GM21528 (cell line): ENCODE measurements around the gene CEMIP.

Source experiments
- ATAC-seq: cut with Tn5 transposase; IDR thresholded peaks from one replicate; pipeline ENCODE4 v1.9.1; 2021; ENCODE audit warnings: mild to moderate bottlenecking, moderate library complexity; ENCODE audit not compliant: unreplicated experiment, low FRiP score

Gene CEMIP

GRCh38 chr15:80839764-80840130 lies 60.6 kb downstream of the CEMIP start:
- ATAC-seq: no peak

GRCh38 chr15:80840182-80841130 lies 61.3 kb downstream of the CEMIP start:
- ATAC-seq: no peak

DNA sequence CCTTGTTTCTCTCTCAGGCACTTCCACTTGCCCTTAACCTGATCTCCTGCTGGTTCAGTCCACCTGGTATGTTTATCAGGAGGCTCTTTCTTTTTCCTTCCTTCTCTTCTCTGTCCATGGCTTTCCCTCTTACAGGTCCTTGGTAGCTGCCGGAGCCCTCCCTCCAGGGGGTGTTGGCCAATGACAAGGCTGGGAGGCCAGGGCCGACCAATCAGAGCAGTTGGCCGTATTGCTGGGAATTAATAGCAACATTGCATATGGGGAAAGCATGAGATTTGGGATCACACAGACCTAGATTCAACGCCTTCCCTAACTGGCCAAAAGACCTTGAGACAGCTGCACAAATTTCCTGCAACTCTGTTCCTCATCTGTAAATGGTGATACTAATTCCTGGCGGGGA lies 62.4 kb downstream of the CEMIP start:
- no peak for ATAC-seq

- ATAC-seq: no peak
Observed at GRCh38 chr15:80844011-80844732, 65.0 kb downstream of the CEMIP start.

- ATAC-seq: no peak
Observed at GRCh38 chr15:80846031-80846815, 67.1 kb downstream of the CEMIP start.

- ATAC-seq: no peak
Observed at GRCh38 chr15:80849308-80849707, 70.1 kb downstream of the CEMIP start.

GRCh38 chr15:80850941-80851451 lies 71.8 kb downstream of the CEMIP start:
- ATAC-seq: no peak

- ATAC-seq: no peak
Observed at GRCh38 chr15:80852676-80853075, 73.5 kb downstream of the CEMIP start.

- ATAC-seq: no peak
Observed at GRCh38 chr15:80854104-80854503, 74.9 kb downstream of the CEMIP start.

GRCh38 chr15:80855206-80855605 lies 76.0 kb downstream of the CEMIP start:
- ATAC-seq: no peak

GRCh38 chr15:80856400-80856799 lies 77.2 kb downstream of the CEMIP start:
- ATAC-seq: no peak

- ATAC-seq: no peak
Observed at GRCh38 chr15:80856809-80857377, 77.7 kb downstream of the CEMIP start.

- ATAC-seq: no peak
Observed at GRCh38 chr15:80861731-80862170, 82.6 kb downstream of the CEMIP start.

DNA sequence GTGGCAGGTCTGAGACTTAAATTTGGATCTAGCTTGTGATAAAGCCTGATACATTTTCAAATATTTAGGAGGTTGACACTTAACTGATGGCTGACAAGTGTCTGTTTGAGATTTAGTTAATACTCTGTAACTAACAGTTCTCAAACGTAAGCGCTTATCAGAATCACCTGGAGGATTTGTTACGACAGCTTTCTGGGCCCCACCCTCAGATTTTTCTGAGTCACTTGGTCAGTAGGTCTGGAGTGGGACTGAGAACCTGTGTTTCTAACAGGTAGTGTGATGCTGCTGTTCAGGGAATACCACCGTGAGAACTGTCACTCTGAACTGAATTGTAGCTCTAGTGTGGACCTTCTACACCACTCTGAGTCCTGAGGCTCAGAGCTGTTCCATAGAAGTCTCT lies 85.5 kb downstream of the CEMIP start:
- ATAC-seq: no peak

DNA sequence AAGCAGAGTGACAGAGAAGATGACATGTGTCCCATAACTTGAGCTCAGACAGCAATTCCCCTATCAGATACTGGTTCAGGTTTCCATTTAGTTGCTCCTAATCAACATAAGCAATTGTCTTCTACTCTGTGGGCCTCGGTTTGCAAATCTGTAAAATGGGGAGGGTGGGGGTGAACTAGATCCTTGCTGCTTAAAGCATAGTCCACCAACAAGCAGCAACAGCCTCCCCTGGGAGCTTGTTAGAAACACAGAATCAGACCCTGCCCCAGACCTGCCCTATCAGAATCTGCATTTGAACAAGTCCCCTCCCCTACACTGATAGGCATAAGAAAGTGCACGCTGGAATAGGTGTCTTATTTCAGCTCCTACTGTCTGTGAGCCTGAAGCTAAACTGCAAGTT lies 87.8 kb downstream of the CEMIP start:
- ATAC-seq: no peak

GRCh38 chr15:80870366-80870765 lies 91.2 kb downstream of the CEMIP start:
- no peak for ATAC-seq

DNA sequence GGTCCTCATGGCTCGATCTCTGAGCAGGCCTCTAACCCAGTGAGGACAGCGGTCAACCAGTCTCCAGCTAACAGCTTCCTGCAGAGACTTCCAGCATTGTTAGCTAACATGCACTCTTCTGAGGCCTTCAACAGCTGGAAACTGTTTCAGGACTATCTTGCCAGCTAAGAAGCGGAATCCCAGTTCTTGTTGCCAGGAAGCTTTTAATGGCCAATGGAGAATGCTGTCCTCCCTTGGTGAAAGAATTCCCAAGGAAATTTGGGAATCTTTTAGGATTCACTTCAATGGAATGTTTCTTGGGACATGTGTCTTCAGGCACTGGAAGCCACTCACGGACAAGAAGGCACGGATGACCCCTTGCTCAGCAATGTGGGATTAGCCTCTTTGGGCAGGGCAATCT lies 91.7 kb downstream of the CEMIP start:
- ATAC-seq: no peak

DNA sequence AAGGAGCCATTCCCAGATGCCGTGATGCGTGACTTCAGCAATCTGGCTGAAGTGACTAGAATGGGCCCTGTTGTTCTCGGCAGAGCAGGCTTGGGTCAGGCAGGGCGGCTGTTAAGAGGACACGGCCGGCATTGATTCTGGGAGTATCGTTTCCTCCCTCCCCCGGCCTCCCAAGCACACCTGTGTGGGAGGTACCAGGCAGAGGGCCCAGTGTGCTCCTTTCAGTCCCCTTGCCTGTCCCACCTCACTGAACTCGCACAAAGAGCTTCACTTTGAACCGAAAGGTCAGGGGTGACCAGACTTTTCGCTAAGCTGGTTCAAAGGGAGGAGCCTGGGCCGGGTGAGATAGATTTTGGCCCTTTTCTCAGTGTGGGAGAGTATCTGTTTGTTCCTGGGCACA lies 92.7 kb downstream of the CEMIP start:
- ATAC-seq: no peak

GRCh38 chr15:80873366-80873952 lies 94.3 kb downstream of the CEMIP start:
- ATAC-seq: no peak
